Femur (tissue), 1 donor: ENCODE results near the gene ZKSCAN2.

Source experiments
- DNase-seq: peaks from one replicate; pipeline ENCODE4 v3.0.0-alpha.2; 2017

Gene ZKSCAN2

DNA sequence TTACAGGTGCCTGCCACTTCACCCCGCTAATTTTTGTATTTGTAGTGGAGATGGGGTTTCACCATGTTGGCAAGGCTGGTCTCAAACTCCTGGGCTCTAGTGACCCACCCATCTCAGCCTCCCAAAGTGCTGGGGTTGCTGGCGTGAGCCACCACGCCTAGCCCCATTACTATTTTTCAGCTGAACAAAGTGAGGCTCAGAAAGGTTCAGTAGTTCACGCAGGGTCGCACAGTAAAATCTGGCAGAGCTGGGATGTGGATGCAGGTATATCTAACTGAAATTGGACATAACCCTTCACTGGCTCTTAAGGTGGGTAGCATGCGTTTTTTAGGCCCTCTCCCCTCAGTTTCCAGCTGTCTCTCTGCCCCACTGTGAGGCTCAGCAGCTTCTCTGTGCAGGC, 33.7 kb downstream of the ZKSCAN2 start:
- DNase-seq = no peak

DNA sequence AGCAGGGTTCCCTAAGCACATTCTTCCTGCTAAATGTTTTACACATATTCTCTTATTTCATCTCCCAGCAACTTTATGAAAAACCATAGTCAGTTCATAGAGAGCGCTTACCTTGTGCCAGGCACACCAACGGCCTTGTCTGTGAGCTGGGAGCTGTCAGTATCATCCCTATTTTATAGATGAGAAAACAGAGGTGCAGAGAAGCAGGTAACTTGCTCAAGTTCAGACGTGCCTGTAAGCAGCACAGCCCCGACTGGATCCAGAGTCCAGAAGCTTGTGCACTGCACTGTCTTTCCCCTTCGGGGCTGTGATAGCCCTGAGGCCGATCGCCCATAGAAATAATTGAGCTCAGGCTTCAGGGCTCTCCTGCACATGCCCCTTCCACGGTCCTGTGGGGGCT, 34.7 kb downstream of the ZKSCAN2 start:
- DNase-seq = no peak

GRCh38 chr16:25219070-25219737, 38.4 kb downstream of the ZKSCAN2 start:
- no peak for DNase-seq

- no peak for DNase-seq
Measured at GRCh38 chr16:25217921-25218320, 39.7 kb downstream of the ZKSCAN2 start.

DNA sequence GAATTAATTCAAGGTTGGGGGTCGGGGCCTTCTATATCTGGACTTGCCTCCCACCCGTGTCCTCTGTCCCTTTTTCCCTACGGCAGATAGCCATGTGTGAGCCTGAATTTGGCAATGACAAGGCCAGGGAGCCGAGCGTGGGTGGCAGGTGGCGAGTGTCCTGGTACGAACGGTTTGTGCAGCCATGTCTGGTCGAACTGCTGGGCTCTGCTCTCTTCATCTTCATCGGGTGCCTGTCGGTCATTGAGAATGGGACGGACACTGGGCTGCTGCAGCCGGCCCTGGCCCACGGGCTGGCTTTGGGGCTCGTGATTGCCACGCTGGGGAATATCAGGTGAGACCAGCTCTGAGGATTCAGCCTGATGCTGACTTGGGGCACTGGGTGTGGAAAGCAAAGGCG, 40.5 kb downstream of the ZKSCAN2 start:
- no peak for DNase-seq

- no peak for DNase-seq
Measured at GRCh38 chr16:25213709-25214397, 43.8 kb downstream of the ZKSCAN2 start.

- DNase-seq = no peak
Measured at GRCh38 chr16:25212636-25213035, 45.0 kb downstream of the ZKSCAN2 start.

DNA sequence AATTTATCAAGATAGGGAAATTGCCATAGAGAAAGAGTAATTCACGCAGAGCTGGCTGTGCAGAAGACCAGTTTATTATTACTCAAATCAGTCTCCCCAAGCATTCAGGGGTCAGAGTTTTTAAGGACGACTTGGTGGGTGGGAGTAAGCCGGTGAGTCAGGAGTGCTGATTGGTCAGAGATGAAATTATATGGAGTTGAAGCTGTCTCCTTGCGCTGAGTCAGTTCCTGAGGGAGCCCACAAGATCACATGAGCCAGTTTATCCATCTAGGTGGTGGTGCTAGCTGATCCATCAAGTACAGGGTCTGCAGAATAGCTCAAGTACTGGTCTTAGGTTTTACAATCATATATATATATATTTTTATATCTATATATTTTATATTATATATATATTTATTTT, 46.9 kb downstream of the ZKSCAN2 start:
- no peak for DNase-seq

- DNase-seq = no peak
Measured at GRCh38 chr16:25199457-25199856, 58.2 kb downstream of the ZKSCAN2 start.

GRCh38 chr16:25198021-25198420, 59.6 kb downstream of the ZKSCAN2 start:
- DNase-seq = no peak

GRCh38 chr16:25194273-25194878, 63.3 kb downstream of the ZKSCAN2 start:
- DNase-seq = no peak

DNA sequence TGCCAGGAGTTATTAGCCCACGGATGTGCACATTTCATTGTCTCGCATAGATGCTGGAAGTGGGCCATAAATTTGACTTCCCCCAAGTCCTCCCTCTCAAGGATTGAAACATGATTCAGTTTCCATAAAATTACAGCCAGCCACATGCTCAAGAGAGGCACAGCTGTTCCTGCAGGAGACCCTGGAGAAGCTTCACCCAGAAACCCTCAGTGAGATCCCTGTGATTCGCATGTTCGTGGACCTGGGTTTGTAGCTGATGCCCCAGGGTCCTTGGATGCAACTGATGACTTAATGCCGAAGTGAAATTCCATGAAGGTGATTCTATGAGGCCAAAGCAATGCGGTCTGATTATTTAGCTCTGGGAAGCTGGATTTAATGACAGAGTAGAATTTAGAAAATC, 65.5 kb downstream of the ZKSCAN2 start:
- no peak for DNase-seq

DNA sequence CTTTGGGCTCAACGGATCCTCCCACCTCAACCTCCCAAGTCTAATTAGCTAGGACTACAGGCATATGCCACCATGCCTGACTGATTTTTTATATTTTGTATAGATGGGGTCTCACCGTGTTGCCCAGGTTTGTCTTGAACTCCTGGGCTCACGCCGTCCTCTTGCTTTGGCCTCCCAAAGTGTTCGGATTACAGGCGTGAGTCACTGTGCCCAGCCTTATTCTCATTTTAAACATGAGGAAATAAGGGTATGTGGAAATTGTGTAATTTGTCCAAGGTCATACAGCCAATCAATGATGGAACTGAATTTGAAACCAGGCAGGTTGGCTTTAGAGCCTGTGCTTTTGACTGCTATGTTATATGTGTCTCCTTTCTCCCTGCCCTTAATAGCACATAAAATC, 68.3 kb downstream of the ZKSCAN2 start:
- DNase-seq = no peak

- DNase-seq = no peak
Measured at GRCh38 chr16:25187491-25187795, 70.2 kb downstream of the ZKSCAN2 start.
